GM15510 (cell line): ENCODE results near the gene TOPORS.
A peak's percentile ranks its signal among the peaks of the same experiment; 100 is the strongest.

Experiments
- POLR2A ChIP-seq: IDR thresholded peaks from 3 replicates; pipeline ENCODE4 v1.6.1; 2011; ENCODE audit warnings: borderline replicate concordance; ENCODE audit not compliant: insufficient read length; ENCODE audit errors: extremely low read depth

The TOPORS gene

DNA sequence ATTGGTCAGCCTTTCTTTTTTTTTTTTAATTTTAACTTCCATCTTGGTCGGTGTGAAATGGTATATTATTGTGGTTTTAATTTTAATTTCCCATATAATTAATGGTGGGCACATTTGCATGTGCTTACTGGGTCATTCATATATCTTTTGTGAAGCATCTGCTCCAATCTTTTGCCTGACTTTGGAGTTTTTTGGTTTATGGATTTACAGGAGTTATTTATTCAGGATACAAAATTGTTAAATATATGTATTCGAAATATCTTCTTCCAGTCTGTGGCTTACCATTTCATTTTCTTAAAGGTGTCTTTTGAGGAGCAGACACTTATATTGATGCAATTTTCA is 25.7 kb downstream of the TOPORS start:
- TF ChIP-seq POLR2A = no peak

DNA sequence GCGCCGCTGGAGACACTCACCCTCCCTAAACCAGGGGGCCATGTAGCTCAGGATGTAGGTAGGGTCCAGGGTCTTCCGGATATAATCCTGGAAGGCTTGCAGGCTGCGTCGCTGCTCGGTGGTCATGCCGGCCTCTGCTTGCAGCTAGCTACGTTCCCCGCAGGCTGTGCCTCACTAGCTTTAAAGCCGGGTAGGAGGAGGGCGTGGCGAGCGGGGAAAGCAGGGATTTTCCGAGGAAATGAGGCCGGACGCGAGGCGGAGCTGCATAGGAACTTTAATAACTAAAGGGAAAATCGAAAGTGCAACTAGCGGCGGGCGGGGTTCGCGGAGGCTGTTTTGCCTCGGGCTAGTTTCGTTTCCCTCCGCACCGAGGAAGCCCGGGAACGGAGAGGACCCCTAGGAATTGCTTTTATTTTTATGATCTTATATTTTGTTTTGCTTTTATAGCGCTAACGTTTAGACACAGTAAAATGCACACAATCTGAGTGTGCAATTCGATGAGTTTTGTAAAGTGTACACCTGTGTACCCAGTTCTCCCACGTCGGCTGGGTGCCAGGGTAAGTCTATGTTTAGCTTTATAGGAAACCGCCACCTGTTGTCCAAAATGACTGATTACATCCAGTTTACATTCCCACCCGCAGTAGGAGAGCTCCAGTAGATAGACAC is 26.2 kb downstream of the TOPORS start, which contains the start of gene RIGI:
Gene RIGI (minus strand): TSS at position 156 of the 666 bp plus-strand sequence. CDS start 30 bp downstream, at position 126.
- TF ChIP-seq POLR2A = peak; percentile 57

DNA sequence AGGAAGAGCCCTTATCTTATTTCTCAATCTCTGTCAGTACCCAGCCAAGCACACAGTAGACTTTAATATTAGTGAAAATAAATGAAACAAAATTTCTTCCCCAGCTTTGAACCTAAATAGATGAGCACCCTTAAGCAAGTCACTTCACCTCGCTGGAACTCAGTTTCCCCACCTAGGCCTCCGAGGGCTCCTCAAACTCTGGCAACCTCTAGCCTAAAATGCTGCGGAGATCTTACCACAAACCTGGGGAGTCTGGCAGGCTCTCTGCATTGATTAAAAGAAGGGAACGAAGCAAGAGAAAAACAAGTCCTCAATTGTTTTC is 26.7 kb downstream of the TOPORS start:
- no peak for TF ChIP-seq POLR2A

DNA sequence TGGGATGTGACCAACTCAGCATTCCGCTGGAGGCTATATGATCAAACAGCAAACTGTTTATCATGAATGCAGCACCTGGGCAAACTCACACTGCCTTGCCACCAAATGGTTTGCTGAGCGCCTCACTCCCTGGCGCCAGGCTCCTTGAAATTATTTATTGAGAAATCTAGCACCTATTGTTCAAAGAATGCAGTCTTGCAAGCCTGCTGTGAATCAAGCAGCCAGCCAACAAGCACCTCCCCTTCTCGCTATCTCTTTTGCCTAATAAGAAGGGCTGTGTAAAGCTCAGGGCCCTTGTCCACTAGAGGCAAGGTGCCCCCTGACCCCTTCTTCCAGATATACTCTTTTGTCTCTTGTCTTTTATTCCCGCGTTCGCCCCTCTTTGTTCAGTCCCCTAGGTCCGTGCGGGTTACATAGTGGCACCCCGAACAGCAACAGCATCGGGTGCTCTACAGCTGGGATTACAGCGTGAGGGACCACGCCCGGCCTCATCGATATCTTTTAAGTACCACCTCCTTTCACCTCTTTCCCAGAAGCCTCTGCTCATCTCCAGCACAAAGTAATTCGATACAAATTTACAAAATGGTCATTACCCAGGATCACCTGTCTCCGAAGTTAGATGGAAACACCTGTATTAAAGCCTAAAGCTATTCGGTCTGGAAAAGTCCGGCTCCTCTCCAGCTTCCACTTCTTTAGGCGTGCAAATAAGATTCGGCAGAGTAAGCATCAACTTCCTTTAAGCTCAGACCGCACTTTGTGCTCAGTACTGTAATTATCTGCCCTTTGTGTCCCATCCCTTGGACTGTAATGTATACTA is 27.3 kb downstream of the TOPORS start:
- TF ChIP-seq POLR2A = no peak

DNA sequence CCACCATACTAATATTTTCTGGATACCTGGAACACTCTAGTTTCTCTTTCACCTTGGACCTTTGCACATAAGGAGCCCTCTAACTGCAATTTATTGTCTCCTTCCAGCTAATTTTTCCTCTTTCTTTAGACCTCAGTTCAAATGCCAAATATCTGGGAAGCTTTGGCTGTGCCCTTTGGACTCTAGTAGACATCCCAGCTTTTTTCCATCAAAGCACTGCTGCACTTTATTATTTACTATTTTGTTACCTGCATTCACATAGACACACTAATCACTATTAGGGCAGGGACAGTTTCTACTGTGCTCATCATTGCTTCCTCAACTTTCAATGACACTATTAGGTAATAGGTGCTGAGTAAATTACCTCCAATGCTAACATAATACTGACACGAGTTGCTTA is 28.5 kb downstream of the TOPORS start:
- no peak for TF ChIP-seq POLR2A

DNA sequence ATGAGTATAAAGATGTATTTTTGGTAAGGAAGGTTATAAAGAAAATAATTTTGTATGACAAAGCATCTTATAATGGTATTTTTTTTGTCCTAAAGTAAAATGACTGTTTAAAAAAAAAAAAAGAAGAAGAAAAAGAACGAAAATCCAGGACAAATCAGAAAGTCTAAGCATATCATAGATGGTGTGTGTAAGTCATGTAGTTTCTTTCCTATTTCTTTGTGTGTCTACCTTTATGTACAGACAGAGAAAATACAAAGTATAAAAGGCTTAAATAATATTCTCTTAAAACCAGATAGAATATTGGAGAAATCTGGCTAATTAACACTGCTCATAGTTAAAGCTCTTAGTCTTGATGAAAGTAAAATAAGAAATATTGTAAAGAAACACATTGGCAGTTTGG is 34.1 kb downstream of the TOPORS start:
- no peak for TF ChIP-seq POLR2A

DNA sequence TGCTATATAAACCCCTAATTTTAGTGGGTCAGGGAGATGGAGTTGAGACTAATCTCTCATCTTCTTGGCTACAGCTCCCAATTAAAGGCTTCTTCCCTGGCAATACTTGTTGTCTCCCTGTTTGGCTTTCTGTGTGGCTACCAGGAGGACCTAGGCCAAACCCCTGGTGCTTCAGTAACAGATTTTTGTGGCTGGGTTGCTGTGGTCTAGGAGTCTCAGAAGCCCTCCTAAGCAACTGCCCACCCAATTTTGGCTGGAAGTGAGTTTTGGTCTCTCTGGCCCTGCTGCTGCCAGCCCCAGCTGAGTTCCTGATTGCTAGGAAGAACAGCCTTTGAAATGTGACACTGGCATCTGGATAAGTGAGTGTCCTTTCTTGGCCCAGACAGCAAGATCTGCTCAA is 36.1 kb downstream of the TOPORS start:
- TF ChIP-seq POLR2A = no peak

DNA sequence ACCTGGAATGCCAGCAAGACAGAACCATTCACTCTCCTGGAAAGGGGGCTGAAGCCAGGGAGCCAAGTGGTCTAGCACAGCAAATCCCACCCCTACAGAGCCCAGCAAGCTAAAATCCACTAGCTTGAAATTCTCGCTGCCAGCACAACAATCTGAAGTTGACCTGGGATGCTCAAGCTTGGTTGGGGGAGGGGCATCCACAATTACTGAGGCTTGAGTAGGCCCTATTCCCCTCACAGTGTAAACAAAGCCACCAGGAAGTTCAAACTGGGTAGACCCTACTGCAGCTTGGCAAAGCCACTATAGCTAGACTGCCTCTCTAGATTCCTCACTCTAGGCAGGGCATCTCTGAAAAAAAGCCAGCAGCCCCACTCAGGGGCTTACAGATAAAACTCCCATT is 43.7 kb downstream of the TOPORS start:
- no peak for TF ChIP-seq POLR2A

DNA sequence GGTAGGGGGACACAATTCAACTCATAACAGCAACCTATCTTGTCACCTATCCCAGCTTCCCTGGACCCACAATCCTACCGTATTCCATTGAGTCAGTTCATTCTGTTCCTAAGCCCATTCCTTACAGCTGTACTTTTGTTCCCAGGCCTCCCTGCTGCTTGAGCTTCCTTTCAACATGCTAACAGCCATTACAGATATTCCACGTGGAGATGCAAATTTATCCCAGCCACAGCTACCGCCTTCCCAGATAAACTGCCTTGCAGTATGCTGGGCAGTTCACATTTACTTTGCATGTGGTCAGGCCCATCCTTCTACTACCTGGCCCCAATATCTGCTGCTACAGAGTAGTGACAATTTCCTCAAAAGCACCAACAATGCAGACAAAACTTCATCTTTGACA is 49.4 kb downstream of the TOPORS start:
- no peak for TF ChIP-seq POLR2A

DNA sequence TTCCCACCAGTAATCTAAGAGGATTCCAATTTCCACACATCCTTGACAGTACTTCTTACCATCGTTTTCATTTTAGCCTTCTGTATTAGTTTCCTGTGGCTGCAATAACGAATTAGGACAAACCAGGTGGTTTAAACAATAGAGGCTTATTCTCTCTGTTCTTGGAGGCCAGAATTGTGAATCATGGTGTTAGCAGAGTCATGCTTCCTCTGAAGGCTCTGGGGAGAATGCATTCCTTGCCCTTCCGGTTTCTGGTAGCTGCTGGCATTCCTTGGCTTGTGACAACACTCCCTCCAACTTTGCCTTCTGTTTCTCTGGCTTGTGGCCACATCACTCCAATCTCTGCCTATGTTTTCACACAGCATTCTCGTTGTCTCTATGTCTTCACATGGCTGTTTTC is 49.9 kb downstream of the TOPORS start:
- TF ChIP-seq POLR2A = no peak

DNA sequence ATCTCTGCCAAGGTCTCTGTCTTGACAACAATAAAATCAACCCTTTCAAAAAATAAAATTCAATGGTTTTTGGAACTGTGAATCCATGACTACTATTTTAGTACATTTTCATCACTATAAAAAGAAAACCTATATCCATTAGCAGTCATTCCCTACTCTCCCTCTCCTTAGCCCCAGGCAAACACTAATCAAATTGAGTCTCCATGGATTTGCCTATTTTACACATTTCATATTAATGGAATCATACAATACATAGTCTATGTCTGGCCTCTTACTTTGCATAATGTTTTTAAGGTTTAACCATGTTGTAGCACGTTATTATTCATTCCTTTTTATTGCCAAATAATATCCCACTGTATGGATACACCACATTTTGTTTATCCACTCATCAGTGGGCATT is 50.5 kb downstream of the TOPORS start:
- no peak for TF ChIP-seq POLR2A

DNA sequence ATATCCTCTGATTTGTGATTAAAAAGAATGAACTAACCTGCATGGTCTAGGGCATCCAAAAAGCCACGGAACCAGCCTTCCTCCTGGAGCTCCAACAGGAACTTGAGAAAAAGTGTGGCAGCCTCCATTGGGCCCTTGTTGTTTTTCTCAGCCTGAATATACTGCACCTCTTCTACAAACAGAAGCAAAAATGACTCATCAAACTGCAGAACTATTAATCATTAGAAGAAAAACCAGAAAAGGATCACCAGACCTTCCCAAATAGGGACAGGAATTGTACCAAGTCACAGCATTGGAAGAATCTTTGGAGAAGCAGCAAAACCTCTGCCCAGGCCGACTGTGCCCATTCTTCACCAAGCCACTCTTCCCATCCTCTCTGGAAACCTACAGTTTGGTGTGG is 51.6 kb downstream of the TOPORS start:
- no peak for TF ChIP-seq POLR2A

DNA sequence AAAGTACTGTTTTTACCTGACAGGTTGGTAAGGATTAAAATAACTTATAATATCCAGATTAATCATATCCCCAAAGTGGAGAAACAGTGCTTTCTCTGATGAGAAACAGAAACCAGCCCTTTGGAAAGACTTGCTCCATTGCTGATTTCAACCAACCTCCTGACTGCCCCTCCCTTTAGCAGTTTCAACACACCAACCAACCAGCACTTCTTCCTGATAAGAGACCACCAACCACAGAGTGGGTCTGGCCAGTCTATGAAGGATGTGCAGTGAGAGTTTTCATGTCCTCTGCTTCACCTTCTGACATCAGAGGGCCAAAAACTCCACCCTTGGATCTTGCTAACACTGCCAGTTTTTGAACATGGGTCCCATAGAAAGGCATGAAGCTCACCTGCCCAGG is 54.5 kb downstream of the TOPORS start:
- TF ChIP-seq POLR2A = no peak

DNA sequence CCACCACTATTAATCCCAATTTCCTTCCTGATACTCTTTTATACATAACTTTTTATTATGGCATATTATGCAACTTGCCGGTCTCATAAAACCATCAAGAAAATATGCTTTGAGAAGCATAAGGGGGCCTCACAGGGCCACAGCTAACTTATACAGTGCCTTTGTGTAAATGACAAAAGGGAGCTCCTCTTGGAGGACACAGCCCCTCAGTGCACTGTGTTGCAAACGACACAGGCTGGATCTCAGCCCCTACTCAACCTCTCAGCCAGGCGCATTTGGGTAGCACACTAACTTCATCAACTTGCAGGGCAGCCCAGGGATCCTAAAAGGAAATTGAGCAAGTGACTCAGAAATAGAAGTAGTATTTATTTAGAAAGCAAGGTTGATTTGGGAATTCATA is 61.8 kb downstream of the TOPORS start:
- no peak for TF ChIP-seq POLR2A
